Neuron (in vitro differentiated cells): Measurements from ENCODE around the gene ALG14.

ENCODE experiments used
- H2AFZ ChIP-seq: one replicate; pipeline ENCODE4 v1.6.1; 2013; ENCODE audit warnings: low read depth, mild to moderate bottlenecking, inconsistent platforms, low read length, moderate library complexity
- H3K27me3 ChIP-seq: one replicate; pipeline ENCODE4 v1.6.1; 2013; ENCODE audit warnings: low read length; ENCODE audit not compliant: insufficient read depth
- H3K36me3 ChIP-seq: one replicate; pipeline ENCODE4 v1.6.1; 2013; ENCODE audit warnings: low read length; ENCODE audit not compliant: insufficient read depth
- H3K4me1 ChIP-seq: one replicate; pipeline ENCODE4 v1.6.1; 2013; ENCODE audit warnings: low read length; ENCODE audit not compliant: insufficient read depth
- H3K4me3 ChIP-seq: 2 replicates; pipeline ENCODE4 v1.5.1; 2013; ENCODE audit warnings: mild to moderate bottlenecking, low read length, moderate library complexity
- H3K9me3 ChIP-seq: one replicate; pipeline ENCODE4 v1.6.1; 2013; ENCODE audit warnings: low read length

ALG14 gene

DNA sequence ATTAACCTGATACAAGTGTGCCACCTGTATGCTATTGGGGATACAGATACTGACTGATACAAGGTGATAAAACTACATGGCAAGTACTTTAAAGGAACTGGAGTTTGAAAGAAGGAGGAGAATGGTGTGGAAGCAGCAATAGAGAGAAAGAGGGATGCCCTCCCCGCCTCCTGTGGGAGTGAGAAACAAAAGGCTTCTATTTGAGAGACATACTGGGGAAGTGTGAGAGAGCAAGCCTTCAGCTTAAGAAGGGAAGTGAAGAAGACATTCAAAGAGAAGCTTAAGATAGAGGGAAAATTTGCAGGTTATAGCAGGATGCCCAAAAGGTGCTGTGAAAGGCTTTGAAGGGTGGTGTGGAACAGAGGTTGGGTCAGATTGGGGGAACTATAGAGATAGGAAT lies 7.7 kb upstream of the ALG14 start:
- Histone ChIP-seq H3K4me3 (no peak overlapping the region), H3K36me3 (no peaks in the 10 kb centered on the region), H3K4me1 (no peaks in the 10 kb centered on the region), H2AFZ (no peak overlapping the region), H3K9me3 (no peaks in the 10 kb centered on the region), H3K27me3 (peaks cover 2% of the 10 kb centered on the region)

- Histone ChIP-seq H3K4me3 (no peak overlapping the region), H2AFZ (no peak overlapping the region), H3K9me3 (no peaks in the 10 kb centered on the region), H3K4me1 (peaks cover 4% of the 10 kb centered on the region), H3K36me3 (no peaks in the 10 kb centered on the region), H3K27me3 (peaks cover 2% of the 10 kb centered on the region)
Observed at GRCh38 chr1:95076034-95076433, 3.3 kb upstream of the ALG14 start.

- peak overlapping the region; percentile 84 for H3K4me3 ChIP-seq
- H3K4me1 ChIP-seq = peaks cover 4% of the 10 kb centered on the region
- no peaks in the 10 kb centered on the region for H3K36me3 ChIP-seq
- peak overlapping the region; percentile 79 for H2AFZ ChIP-seq
- H3K9me3 ChIP-seq = no peaks in the 10 kb centered on the region
- H3K27me3 ChIP-seq = no peaks in the 10 kb centered on the region
Observed at GRCh38 chr1:95073446-95073845, 695 bp upstream of the ALG14 start.

DNA sequence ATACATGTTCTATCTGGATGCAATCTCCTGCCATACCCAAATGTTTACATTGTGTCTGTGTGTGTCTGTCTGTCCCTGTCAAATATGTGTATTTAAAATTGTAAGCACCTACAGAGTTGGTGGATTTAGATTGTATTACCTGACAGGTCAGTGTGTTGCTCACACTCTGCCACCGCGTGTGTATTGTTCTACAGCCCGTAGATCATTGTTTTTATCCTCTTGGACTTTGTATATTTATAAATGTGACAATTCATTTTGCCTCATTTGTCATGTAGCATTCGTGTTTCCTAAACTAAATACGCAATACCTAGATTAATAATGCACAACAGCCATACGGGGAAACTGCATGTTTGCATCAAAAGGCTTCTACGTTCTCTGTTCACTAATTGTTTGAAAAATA lies 634 bp downstream of the ALG14 start:
- Histone ChIP-seq H3K4me1 (peaks cover 4% of the 10 kb centered on the region), H3K27me3 (no peaks in the 10 kb centered on the region), H2AFZ (peak overlapping the region; percentile 79), H3K9me3 (no peaks in the 10 kb centered on the region), H3K4me3 (peak overlapping the region; percentile 84), H3K36me3 (no peaks in the 10 kb centered on the region)

GRCh38 chr1:95071539-95071938 lies 1.2 kb downstream of the ALG14 start:
- no peaks in the 10 kb centered on the region for H3K27me3 ChIP-seq
- H3K36me3 ChIP-seq = no peaks in the 10 kb centered on the region
- peak overlapping the region; percentile 84 for H3K4me3 ChIP-seq
- H3K9me3 ChIP-seq = no peaks in the 10 kb centered on the region
- peaks cover 4% of the 10 kb centered on the region for H3K4me1 ChIP-seq
- peak overlapping the region; percentile 79 for H2AFZ ChIP-seq

DNA sequence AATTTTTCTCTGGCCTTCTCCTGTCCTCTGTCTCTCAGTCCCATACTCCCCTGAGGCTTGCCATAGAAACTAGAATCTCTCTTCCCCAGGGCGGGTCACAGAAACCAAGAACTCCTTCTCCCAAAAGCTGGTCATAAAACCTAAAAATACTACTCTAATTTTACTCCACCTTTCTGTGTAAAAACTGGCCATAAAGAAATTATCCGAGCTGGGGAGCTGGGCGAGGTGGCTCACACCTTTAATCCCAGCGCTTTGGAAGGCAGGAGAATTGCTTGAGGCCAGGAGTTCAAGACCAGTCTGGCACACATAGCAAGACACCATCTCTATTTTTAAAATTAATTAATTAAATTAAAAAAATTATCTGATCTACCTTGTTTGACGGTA lies 3.0 kb downstream of the ALG14 start:
- H3K9me3 ChIP-seq = no peaks in the 10 kb centered on the region
- no peak overlapping the region for H3K4me3 ChIP-seq
- H3K27me3 ChIP-seq = no peaks in the 10 kb centered on the region
- no peak overlapping the region for H2AFZ ChIP-seq
- peaks cover 4% of the 10 kb centered on the region for H3K4me1 ChIP-seq
- peaks cover 2% of the 10 kb centered on the region for H3K36me3 ChIP-seq

GRCh38 chr1:95068956-95069709 lies 3.6 kb downstream of the ALG14 start:
- Histone ChIP-seq H3K36me3 (peaks cover 5% of the 10 kb centered on the region), H2AFZ (no peak overlapping the region), H3K4me1 (peaks cover 4% of the 10 kb centered on the region), H3K4me3 (no peak overlapping the region), H3K9me3 (no peaks in the 10 kb centered on the region), H3K27me3 (no peaks in the 10 kb centered on the region)

DNA sequence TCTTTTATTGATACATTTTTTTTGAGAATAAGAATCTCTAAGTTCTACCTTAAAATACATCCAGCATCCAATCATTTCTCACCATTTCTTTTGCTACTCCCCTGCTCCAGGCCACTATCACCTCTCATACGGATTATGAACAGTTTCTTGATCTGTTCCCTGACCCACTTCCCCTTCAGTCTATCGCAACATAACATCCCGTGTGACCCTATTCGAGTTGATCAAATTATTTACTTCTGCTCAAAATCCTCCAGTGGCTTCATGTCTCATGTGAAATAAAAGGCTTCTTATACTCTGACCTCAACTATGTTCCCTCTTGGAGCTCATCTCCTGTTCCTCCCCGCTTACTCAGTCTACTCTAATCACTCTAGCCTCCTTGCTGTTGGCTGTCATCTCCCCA lies 5.2 kb downstream of the ALG14 start:
- Histone ChIP-seq H3K27me3 (no peaks in the 10 kb centered on the region), H3K4me3 (no peak overlapping the region)

GRCh38 chr1:95067062-95067461 lies 5.7 kb downstream of the ALG14 start:
- no peaks in the 10 kb centered on the region for H3K27me3 ChIP-seq
- H3K4me1 ChIP-seq = no peaks in the 10 kb centered on the region
- H3K36me3 ChIP-seq = peaks cover 20% of the 10 kb centered on the region
- no peak overlapping the region for H2AFZ ChIP-seq
- H3K4me3 ChIP-seq = no peak overlapping the region
- H3K9me3 ChIP-seq = no peaks in the 10 kb centered on the region

More for the DNA sequence above, 5.2 kb downstream of the ALG14 start:
- Histone ChIP-seq H2AFZ (no peak overlapping the region), H3K36me3 (peaks cover 17% of the 10 kb centered on the region), H3K9me3 (no peaks in the 10 kb centered on the region), H3K4me1 (no peaks in the 10 kb centered on the region)

GRCh38 chr1:95061445-95062006 lies 11.2 kb downstream of the ALG14 start:
- Histone ChIP-seq H3K4me3 (no peak overlapping the region), H3K9me3 (no peaks in the 10 kb centered on the region), H3K4me1 (no peaks in the 10 kb centered on the region), H3K36me3 (peaks cover 20% of the 10 kb centered on the region), H2AFZ (no peak overlapping the region), H3K27me3 (no peaks in the 10 kb centered on the region)

DNA sequence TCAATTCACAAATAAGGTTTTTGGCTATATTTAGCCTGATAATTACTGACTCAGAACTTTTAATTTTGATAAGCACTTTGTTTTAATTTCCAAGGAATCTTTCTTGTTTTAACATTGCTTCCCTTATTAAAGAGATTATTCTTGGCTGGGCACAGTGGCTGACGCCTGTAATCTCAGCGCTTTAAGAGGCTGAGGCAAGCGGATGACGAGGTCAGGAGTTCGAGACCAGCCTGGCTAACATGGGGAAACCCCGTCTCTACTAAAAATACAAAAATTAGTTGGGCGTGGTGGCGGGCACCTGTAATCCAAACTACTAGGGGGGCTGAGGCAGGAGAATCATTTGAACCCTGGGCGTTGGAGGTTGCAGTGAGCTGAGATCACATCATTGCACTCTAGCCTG lies 13.8 kb downstream of the ALG14 start:
- H3K9me3 ChIP-seq = no peaks in the 10 kb centered on the region
- H3K4me1 ChIP-seq = no peaks in the 10 kb centered on the region
- H3K27me3 ChIP-seq = no peaks in the 10 kb centered on the region
- H2AFZ ChIP-seq = no peak overlapping the region
- no peak overlapping the region for H3K4me3 ChIP-seq
- H3K36me3 ChIP-seq = peaks cover 14% of the 10 kb centered on the region

GRCh38 chr1:95057351-95057750 lies 15.4 kb downstream of the ALG14 start:
- no peak overlapping the region for H3K4me3 ChIP-seq
- peaks cover 3% of the 10 kb centered on the region for H3K36me3 ChIP-seq
- no peaks in the 10 kb centered on the region for H3K27me3 ChIP-seq
- H3K9me3 ChIP-seq = no peaks in the 10 kb centered on the region
- H3K4me1 ChIP-seq = no peaks in the 10 kb centered on the region
- H2AFZ ChIP-seq = no peak overlapping the region

DNA sequence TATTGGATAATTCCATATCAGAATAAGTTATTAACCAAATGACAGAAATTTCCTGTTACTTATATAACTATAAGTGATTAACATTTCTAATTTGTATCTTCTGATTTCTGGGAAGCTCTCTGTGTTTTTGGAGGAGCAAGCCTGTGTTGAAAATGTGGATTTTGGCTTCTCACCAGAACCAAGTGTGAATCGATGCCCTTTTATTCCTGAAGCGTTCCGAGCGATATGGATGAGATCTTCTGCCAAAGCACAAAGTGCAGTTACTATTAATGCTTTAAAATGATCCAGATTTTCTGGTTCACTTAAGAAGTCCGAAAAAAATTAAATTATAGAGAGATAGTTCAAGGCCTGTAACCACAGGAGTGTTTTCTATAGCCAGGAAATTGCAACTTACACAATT lies 22.8 kb downstream of the ALG14 start:
- Histone ChIP-seq H3K36me3 (no peaks in the 10 kb centered on the region), H3K4me1 (peaks cover 5% of the 10 kb centered on the region), H3K9me3 (no peaks in the 10 kb centered on the region), H3K4me3 (no peak overlapping the region), H2AFZ (no peak overlapping the region), H3K27me3 (no peaks in the 10 kb centered on the region)

DNA sequence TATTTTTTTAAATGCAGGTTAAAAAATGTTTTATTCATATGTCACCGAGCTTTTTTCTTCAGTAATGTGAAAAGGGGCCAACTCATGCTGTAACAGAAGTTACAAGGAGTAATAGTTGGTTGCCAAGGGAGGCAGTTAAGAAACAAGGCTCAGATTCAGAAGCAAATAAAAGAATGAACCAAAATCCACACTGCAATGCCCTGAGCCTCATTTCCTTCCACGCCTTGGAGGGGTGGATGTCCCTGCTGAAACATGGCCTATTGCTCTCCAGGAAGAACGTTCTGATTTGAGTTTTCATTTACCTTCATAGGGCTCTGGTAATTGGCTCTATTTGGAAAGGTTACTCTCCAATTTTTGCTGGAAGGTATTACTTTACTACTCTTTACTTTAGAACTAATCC lies 24.4 kb downstream of the ALG14 start:
- Histone ChIP-seq H3K9me3 (no peaks in the 10 kb centered on the region), H3K4me3 (no peak overlapping the region), H2AFZ (no peak overlapping the region), H3K36me3 (no peaks in the 10 kb centered on the region), H3K4me1 (peaks cover 5% of the 10 kb centered on the region), H3K27me3 (no peaks in the 10 kb centered on the region)
